ENCODE results near the gene EEFSEC.

Gene EEFSEC, protein sequence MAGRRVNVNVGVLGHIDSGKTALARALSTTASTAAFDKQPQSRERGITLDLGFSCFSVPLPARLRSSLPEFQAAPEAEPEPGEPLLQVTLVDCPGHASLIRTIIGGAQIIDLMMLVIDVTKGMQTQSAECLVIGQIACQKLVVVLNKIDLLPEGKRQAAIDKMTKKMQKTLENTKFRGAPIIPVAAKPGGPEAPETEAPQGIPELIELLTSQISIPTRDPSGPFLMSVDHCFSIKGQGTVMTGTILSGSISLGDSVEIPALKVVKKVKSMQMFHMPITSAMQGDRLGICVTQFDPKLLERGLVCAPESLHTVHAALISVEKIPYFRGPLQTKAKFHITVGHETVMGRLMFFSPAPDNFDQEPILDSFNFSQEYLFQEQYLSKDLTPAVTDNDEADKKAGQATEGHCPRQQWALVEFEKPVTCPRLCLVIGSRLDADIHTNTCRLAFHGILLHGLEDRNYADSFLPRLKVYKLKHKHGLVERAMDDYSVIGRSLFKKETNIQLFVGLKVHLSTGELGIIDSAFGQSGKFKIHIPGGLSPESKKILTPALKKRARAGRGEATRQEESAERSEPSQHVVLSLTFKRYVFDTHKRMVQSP

DNA sequence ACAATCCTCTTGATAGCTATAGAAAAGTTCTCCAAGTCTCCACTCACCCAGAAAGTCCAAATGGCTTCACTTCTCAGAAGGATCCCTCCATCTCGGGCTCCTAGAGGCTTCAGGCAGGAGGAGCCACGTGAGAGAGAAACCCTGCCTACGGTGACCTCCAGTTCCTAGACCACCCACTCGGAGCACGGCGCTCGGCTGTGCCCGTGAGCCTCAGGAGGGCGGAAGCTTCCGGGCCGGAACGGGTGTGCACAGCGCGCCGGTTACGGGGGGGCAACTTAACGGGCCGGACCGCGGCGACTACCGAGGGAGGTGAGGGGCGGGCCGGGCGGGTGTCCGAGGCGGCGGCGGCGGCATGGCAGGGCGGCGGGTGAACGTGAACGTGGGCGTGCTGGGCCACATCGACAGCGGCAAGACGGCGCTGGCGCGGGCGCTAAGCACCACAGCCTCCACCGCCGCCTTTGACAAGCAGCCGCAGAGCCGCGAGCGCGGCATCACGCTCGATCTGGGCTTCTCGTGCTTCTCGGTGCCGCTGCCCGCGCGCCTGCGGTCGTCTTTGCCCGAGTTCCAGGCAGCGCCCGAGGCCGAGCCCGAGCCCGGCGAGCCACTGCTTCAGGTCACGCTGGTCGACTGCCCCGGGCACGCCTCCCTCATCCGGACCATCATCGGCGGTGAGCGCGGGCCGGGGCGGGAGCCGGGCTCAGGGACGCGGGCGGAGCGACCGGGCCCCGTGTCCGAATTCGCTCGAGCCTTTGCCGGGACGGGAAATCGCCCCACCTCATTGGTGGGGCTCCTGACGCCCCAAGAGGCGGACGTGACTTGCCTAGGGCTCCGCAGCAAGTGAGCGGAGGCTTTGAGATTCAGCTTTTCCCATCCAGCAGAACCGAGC is at the start of gene EEFSEC:
Gene EEFSEC, plus strand, starts transcription at position 326 of the 886 bp plus-strand sequence. Its CDS starts 27 bp downstream, at position 353.
- peak; percentile 54 for DNase-seq

- DNase-seq = no peak
Measured at GRCh38 chr3:128107834-128108233, 45.4 kb upstream of the EEFSEC start.

DNA sequence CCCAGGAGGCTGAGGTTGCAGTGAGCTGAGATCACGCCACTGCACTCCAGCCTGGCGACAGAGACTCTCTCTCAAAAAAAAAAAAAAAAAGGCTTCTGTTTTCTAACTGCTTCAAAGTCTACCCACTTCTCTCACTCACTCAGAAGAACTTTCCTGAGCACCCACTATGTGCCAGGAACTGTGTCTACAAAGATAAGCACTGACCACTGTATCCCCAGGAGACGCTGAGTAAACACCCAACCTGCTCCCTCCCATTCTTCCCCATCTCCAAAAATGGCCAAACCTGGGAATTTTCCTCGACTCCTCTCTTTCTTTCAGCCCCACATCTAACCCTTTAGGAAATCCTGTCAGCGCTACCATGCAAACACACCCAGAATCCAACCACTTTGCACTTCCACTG is 42.1 kb upstream of the EEFSEC start:
- DNase-seq = no peak

GRCh38 chr3:128112357-128112968 is 40.8 kb upstream of the EEFSEC start:
- DNase-seq = no peak

- no peak for DNase-seq
Measured at GRCh38 chr3:128113817-128114794, 39.2 kb upstream of the EEFSEC start.

GRCh38 chr3:128122013-128122412 is 31.3 kb upstream of the EEFSEC start:
- DNase-seq = no peak

- no peak for DNase-seq
Measured at GRCh38 chr3:128123156-128123537, 30.1 kb upstream of the EEFSEC start.

DNA sequence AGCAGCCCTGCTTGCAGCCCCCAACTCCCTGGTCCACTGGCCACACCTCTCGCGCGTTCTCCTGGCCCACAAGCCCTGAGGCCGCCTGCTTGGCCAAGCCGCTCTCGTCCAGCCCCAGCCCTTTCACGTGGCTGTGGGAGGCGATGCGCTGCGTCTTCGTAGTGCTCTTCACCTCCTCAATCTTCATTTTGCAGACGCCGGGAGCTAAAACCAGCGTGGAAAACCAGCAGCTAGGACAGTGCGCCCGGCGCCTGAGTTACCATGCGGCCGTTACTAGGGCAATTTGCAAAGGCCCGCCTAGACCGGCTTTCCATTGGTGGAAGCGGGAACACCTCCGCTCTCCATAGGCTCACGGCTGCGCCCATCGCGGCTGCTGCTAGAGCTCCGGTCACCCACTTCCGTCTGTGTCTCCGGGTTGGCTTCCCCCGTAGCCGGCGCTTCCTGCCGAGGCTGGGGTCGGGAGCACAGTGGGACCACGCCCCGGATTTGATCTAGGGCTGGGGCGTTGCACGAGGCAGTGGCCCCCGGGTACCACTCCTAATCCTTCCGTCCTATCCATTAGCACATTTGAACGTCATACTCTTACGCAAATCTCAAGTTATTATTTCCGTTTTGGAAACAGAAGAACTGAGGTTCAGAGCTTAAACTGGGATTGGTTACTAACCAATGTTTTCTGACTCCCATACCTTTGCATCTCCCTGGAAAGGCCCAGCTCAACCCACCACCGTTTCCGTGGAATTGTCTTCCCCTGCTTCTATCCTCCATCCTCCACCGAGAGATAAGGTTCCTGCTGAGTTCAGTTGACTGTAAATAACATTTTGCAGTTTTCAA is 29.5 kb upstream of the EEFSEC start, which contains the start of gene RUVBL1:
Gene RUVBL1, minus strand, starts transcription at position 275 of the 831 bp plus-strand sequence. Its CDS starts 88 bp downstream, at position 187.
- peak; percentile 96 for DNase-seq

- no peak for DNase-seq
Measured at GRCh38 chr3:128127236-128127635, 26.0 kb upstream of the EEFSEC start.

DNA sequence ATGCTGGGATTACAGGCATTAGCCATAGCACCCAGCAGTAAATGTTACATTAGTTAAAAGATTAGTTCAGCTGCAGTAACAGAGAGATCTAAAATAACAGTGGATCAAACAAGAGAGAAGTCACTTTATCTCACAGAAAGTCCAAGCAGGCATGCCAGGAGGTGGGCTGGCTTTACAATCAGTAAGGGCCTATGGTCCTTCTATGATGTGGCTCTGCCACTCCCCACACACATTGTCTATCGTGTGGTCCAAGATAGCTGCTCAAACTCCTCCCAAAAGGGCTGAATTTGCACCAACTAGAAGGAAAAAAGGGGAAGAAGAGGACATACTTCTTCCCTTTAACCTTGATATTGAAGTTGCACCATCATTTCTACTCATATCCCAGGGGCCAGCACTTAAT is 25.0 kb upstream of the EEFSEC start:
- no peak for DNase-seq

- DNase-seq = no peak
Measured at GRCh38 chr3:128131897-128132646, 21.2 kb upstream of the EEFSEC start.

DNA sequence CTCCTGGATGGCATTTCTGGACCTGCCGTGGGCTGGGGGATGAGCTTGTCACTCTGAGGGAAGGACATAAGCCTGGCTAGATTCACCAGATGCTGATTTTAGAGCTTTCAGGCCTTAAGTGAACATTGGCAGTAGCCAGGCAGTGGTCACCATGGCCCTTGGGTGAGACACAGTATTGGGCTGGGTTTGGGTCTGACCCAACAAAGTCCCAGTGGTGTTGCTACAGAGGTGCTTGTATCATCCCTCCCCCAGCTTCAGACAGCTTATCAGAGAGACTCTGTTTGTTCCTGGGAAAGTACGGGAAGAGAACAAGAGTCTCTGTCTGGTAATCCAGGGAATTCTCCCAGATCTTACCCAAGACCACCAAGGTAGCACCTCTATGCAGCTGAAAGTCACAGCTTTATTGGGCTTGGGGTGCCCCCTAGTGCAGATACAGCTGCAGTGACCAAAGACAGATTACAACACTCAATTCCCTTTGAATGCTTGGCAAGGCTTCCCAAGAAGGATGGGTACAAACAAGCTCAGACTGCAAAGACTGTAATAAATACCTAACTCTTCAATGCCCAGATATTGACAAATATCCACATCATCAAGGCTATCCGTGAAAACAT is 19.9 kb upstream of the EEFSEC start:
- no peak for DNase-seq

DNA sequence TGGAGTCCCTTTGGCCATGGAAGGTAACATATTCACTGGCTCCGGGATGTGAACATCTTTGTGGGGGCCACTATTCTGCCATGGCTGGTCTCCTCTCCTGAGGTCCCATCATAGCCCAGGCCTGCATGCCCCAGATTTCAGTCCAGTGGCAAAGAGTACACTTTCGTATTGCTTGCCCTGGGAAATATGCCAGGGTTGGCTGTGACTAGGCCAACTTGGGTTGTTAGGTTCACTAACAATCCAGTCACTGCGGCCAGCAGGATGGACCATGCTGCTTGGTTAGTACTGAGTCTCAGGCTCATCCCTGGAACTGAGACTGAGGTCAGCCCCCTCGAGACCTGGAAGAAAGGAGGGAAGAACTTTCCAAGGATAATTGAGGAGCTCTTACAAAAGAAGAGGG is 9.8 kb upstream of the EEFSEC start:
- no peak for DNase-seq

GRCh38 chr3:128144512-128145187 is 8.6 kb upstream of the EEFSEC start:
- DNase-seq = no peak

DNA sequence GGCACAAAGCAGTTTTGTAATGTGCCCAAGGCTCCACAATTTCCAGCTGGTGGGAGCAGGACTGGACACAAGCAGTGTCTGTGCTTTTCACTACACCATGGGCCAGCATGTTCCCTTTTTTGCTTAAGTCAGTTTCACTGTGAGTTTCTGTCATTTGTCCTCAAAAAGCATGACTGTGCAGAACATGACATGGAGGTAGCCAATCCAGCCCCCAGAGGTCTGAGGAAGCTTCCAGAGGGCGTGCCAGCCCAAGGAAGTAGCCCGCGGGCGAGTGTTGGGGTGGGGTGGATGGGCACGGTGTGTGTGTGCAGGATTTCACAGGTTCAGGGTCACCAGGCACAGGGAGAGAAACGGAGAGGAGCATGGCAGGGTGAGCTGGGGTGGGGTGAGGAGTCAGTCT is 8.0 kb upstream of the EEFSEC start:
- no peak for DNase-seq

- DNase-seq = no peak
Measured at GRCh38 chr3:128146201-128146600, 7.1 kb upstream of the EEFSEC start.

DNA sequence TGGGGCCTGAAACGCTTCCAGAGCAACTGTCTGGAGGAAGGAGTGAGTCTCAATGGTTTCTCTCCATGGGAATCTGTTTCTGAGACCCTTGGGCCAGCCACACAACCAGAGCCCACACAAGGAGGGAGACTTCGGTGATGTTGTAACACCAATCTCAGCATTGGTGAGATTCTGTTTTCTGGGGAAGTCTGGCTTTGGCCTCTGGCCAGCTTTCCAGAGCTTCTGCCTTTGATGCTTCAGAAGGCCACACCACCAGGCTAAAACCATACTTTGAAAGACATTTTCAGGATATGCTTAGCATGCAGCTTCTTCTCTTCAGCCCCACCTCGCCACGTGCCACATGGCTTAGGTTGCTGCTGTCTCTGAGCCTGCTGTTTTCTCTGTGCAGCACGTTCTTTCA is 3.6 kb upstream of the EEFSEC start:
- DNase-seq = no peak

DNA sequence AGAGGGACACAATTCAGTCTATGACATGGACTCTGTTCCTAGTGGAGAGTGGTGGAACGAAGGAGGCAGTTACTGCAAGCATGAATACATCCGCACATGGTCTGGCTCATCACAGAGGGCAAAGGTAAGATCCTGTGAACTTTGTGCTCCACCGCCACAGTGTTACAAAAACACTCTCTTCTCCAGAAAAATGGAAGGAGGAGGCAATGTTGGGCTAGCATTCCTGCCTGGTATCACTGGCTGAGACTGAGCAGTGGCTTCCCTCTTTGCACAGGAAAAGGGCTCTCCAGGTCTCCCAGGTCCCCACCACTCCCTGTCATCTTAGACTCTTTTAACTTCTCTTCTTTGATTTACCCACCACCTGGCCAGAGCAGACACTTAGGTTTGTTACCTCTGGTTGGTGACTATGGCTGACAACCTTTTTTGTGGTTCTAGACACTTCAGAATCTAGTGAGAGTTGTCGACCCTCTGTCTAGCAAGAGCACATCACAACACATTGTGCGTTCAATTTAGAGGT is 1.5 kb upstream of the EEFSEC start:
- no peak for DNase-seq

Measured in NCI-H1436 treated with DMSO at 0.1 percent for 48 hours (cell line).